IMR-90 (cell line): ENCODE measurements around the gene ATP5F1D.

Experiments used
- POLR2A ChIP-seq: IDR thresholded peaks from 2 replicates; pipeline ENCODE4 v1.6.1; 2012; ENCODE audit warnings: mild to moderate bottlenecking, low read depth, low read length
- TF ChIP-seq, protein P1 (sequence below): conservative IDR thresholded peaks from 2 replicates; pipeline ENCODE4 v1.5.1; 2012; ENCODE audit warnings: mild to moderate bottlenecking, low read depth, low read length, improper control_type of control experiment

- no peak for TF ChIP-seq POLR2A
- TF ChIP-seq, protein P1, sequence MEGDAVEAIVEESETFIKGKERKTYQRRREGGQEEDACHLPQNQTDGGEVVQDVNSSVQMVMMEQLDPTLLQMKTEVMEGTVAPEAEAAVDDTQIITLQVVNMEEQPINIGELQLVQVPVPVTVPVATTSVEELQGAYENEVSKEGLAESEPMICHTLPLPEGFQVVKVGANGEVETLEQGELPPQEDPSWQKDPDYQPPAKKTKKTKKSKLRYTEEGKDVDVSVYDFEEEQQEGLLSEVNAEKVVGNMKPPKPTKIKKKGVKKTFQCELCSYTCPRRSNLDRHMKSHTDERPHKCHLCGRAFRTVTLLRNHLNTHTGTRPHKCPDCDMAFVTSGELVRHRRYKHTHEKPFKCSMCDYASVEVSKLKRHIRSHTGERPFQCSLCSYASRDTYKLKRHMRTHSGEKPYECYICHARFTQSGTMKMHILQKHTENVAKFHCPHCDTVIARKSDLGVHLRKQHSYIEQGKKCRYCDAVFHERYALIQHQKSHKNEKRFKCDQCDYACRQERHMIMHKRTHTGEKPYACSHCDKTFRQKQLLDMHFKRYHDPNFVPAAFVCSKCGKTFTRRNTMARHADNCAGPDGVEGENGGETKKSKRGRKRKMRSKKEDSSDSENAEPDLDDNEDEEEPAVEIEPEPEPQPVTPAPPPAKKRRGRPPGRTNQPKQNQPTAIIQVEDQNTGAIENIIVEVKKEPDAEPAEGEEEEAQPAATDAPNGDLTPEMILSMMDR = no peak
These were observed 27.2 kb upstream of the ATP5F1D start for GRCh38 chr19:1214299-1214861.
